Measurements from ENCODE around the gene CLEC4D.

- no peak for TF ChIP-seq CTCF (IDR thresholded peaks at IDR 0.05)
- TF ChIP-seq RAD21 (IDR thresholded peaks at IDR 0.05; ENCODE audit: low read length) = no peak
- TF ChIP-seq POLR2AphosphoS5 (IDR thresholded peaks at IDR 0.05; ENCODE audit: low read depth, low read length) = no peak
- no peak for TF ChIP-seq ELF1 (IDR thresholded peaks at IDR 0.05)
- TF ChIP-seq MXI1 (IDR thresholded peaks at IDR 0.05; ENCODE audit: low read depth, low read length) = no peak
- no peak for TF ChIP-seq GABPA (IDR thresholded peaks at IDR 0.05; ENCODE audit: low read depth)
These were observed 5.9 kb downstream of the CLEC4D start for GRCh38 chr12:8519171-8519570.

Measured in SK-N-SH (cell line).